Neural progenitor cell (in vitro differentiated cells): ENCODE measurements around the gene SPATA12.

ENCODE experiments used
- EZH2 ChIP-seq: fragments of 200-600 bp; sonication (generic); IDR thresholded peaks from 2 replicates; pipeline ENCODE4 v1.6.1; 2017; ENCODE audit warnings: antibody characterized with exemption, mild to moderate bottlenecking, moderate library complexity
- TF ChIP-seq, protein P1 (sequence below): fragments of 200-600 bp; sonication (generic); IDR thresholded peaks from 2 replicates; pipeline ENCODE4 v1.5.1; 2017; ENCODE audit warnings: antibody characterized with exemption, mild to moderate bottlenecking

GRCh38 chr3:57110798-57111197 is 50.3 kb downstream of the SPATA12 start:
- no peak for TF ChIP-seq EZH2
- TF ChIP-seq, protein P1, sequence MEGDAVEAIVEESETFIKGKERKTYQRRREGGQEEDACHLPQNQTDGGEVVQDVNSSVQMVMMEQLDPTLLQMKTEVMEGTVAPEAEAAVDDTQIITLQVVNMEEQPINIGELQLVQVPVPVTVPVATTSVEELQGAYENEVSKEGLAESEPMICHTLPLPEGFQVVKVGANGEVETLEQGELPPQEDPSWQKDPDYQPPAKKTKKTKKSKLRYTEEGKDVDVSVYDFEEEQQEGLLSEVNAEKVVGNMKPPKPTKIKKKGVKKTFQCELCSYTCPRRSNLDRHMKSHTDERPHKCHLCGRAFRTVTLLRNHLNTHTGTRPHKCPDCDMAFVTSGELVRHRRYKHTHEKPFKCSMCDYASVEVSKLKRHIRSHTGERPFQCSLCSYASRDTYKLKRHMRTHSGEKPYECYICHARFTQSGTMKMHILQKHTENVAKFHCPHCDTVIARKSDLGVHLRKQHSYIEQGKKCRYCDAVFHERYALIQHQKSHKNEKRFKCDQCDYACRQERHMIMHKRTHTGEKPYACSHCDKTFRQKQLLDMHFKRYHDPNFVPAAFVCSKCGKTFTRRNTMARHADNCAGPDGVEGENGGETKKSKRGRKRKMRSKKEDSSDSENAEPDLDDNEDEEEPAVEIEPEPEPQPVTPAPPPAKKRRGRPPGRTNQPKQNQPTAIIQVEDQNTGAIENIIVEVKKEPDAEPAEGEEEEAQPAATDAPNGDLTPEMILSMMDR, result no peak
